ENCODE results near the gene GABRB3.

DNA sequence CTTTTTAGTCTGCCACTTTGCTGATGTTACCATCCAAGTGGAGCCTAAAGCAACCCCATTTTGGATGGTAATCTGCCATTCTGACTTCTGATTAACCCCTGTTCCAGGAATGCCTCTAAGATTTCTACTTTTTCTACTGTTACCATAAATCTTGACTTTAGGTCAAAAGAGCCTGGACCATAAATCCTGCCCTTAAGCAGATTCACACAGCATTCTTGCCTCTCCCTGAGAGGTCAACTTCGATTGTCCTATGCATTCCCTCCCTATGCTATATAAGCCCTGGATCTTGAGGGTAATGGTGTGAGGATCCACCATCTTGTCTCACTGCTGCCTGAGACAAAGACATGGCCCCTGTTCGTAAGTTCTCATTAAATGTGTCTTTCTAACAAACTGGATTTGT, 177.3 kb downstream of the GABRB3 start:
- TF ChIP-seq KDM5A (IDR thresholded peaks at IDR 0.05; ENCODE audit: low read length) (no peak), CBX5 (IDR thresholded peaks at IDR 0.05; ENCODE audit: low read depth, low read length) (no peak), JUN (IDR thresholded peaks at IDR 0.05; ENCODE audit: low read depth, low read length) (no peak), HDAC2 (IDR thresholded peaks at IDR 0.05; ENCODE audit: borderline replicate concordance in 1 of 2, low read depth in 2 of 2, low read length in 2 of 2) (no peak), TAF1 (IDR thresholded peaks at IDR 0.05; ENCODE audit: low read depth, low read length) (no peak), KDM1A (IDR thresholded peaks at IDR 0.05; ENCODE audit: borderline replicate concordance, low read length) (no peak), SRF (IDR thresholded peaks at IDR 0.05; ENCODE audit: low read depth, low read length) (no peak), SP2 (IDR thresholded peaks at IDR 0.05; ENCODE audit: low read length) (no peak), ASH2L (IDR thresholded peaks at IDR 0.05; ENCODE audit: low read length) (no peak)
- TF ChIP-seq, protein P1, sequence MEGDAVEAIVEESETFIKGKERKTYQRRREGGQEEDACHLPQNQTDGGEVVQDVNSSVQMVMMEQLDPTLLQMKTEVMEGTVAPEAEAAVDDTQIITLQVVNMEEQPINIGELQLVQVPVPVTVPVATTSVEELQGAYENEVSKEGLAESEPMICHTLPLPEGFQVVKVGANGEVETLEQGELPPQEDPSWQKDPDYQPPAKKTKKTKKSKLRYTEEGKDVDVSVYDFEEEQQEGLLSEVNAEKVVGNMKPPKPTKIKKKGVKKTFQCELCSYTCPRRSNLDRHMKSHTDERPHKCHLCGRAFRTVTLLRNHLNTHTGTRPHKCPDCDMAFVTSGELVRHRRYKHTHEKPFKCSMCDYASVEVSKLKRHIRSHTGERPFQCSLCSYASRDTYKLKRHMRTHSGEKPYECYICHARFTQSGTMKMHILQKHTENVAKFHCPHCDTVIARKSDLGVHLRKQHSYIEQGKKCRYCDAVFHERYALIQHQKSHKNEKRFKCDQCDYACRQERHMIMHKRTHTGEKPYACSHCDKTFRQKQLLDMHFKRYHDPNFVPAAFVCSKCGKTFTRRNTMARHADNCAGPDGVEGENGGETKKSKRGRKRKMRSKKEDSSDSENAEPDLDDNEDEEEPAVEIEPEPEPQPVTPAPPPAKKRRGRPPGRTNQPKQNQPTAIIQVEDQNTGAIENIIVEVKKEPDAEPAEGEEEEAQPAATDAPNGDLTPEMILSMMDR (IDR thresholded peaks at IDR 0.05; ENCODE audit: control extremely low read depth in 1 of 3, insufficient read depth in 1 of 3, low read depth in 1 of 3, low read length in 3 of 3): no peak
- TF ChIP-seq, protein P2, sequence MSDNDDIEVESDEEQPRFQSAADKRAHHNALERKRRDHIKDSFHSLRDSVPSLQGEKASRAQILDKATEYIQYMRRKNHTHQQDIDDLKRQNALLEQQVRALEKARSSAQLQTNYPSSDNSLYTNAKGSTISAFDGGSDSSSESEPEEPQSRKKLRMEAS (IDR thresholded peaks at IDR 0.05): no peak

All from H1 (cell line).